HEK293 (cell line): ENCODE results near the gene PTPRK.

Experiments
- CTCF ChIA-PET: fragments of 350-600 bp; formaldehyde crosslinking; extraction: SDS; loops from one replicate; lab custom pipeline; 2021; ENCODE audit warnings: antibody characterized with exemption; lab: Yijun Ruan, JAX
- POLR2A ChIA-PET: fragments of 300-600 bp; formaldehyde crosslinking; extraction: SDS; loops from one replicate; lab custom pipeline; 2020; ENCODE audit warnings: antibody characterized with exemption, inconsistent platforms; lab: Yijun Ruan, JAX
- H3K27ac ChIP-seq: fragments of 200-500 bp; sonication (Bioruptor generic); 2 replicates; pipeline ENCODE4 v1.5.1; 2014; ENCODE audit warnings: low read depth, low read length, control low read depth, inconsistent platforms; ENCODE audit errors: extremely low read depth
- H3K36me3 ChIP-seq, 2 experiments: fragments of 200-500 bp in 1 of 2; sonication (Bioruptor generic) in 1 of 2; 1 replicate in 1 of 2; 2 replicates in 1 of 2; pipeline ENCODE4 v1.5.1; 2014 to 2017; ENCODE audit warnings: inconsistent platforms in 2 of 2, low read length in 2 of 2; ENCODE audit not compliant: control insufficient read depth in 2 of 2, insufficient read depth in 1 of 2
- H3K4me1 ChIP-seq: fragments of 200-500 bp; sonication (Bioruptor generic); 2 replicates; pipeline ENCODE4 v1.5.1; 2014; ENCODE audit warnings: mild to moderate bottlenecking, low read length, inconsistent platforms; ENCODE audit not compliant: control insufficient read depth, insufficient read depth
- H3K4me3 ChIP-seq: 2 replicates; pipeline ENCODE4 v1.5.1; 2011; ENCODE audit warnings: low read depth, mild to moderate bottlenecking, control low read depth, low read length, moderate library complexity
- H3K9me3 ChIP-seq: fragments of 200-500 bp; sonication (Bioruptor generic); 2 replicates; pipeline ENCODE4 v1.5.1; 2014; ENCODE audit warnings: low read depth, low read length, inconsistent platforms; ENCODE audit not compliant: control insufficient read depth, insufficient read depth
- RBAK ChIP-seq: fragments of 450-650 bp; formaldehyde crosslinking; IDR thresholded peaks from 2 replicates; pipeline ENCODE4 v1.5.1; 2016; ENCODE audit warnings: missing biosample characterization, missing genetic modification characterization
- REPIN1 ChIP-seq: fragments of 450-650 bp; formaldehyde crosslinking; IDR thresholded peaks from 2 replicates; pipeline ENCODE4 v1.5.1; 2017; ENCODE audit warnings: missing biosample characterization, missing genetic modification characterization, low read depth
- SALL2 ChIP-seq: fragments of 450-650 bp; formaldehyde crosslinking; IDR thresholded peaks from 2 replicates; pipeline ENCODE4 v1.5.0; 2017; ENCODE audit warnings: missing biosample characterization, mild to moderate bottlenecking, missing genetic modification characterization, borderline replicate concordance
- ZNF2 ChIP-seq: fragments of 450-650 bp; formaldehyde crosslinking; IDR thresholded peaks from 2 replicates; pipeline ENCODE4 v1.5.1; 2016; ENCODE audit warnings: missing biosample characterization, missing genetic modification characterization
- ZNF221 ChIP-seq: fragments of 450-650 bp; formaldehyde crosslinking; IDR thresholded peaks from 2 replicates; pipeline ENCODE4 v1.5.1; 2017; ENCODE audit warnings: missing biosample characterization, missing genetic modification characterization, borderline replicate concordance
- ZNF341 ChIP-seq: fragments of 450-650 bp; formaldehyde crosslinking; IDR thresholded peaks from 2 replicates; pipeline ENCODE4; 2016; ENCODE audit warnings: low read depth, missing biosample characterization, missing genetic modification characterization
- ZNF426 ChIP-seq: fragments of 450-650 bp; formaldehyde crosslinking; IDR thresholded peaks from 2 replicates; pipeline ENCODE4 v1.5.1; 2017; ENCODE audit warnings: missing biosample characterization, missing genetic modification characterization, mild to moderate bottlenecking, inconsistent platforms, moderate library complexity
- ZNF629 ChIP-seq: fragments of 450-650 bp; formaldehyde crosslinking; IDR thresholded peaks from 2 replicates; pipeline ENCODE4 v1.5.1; 2017; ENCODE audit warnings: missing biosample characterization, missing genetic modification characterization
- ZNF664 ChIP-seq: fragments of 450-650 bp; formaldehyde crosslinking; IDR thresholded peaks from 2 replicates; pipeline ENCODE4 v1.5.1; 2016; ENCODE audit warnings: missing biosample characterization, missing genetic modification characterization
- ZNF677 ChIP-seq: fragments of 450-650 bp; IDR thresholded peaks from 2 replicates; pipeline ENCODE4 v1.5.0; 2018; ENCODE audit warnings: missing biosample characterization, mild to moderate bottlenecking, missing genetic modification characterization, moderate library complexity
- ZNF777 ChIP-seq: fragments of 450-650 bp; formaldehyde crosslinking; IDR thresholded peaks from 2 replicates; pipeline ENCODE4 v1.5.1; 2017; ENCODE audit warnings: missing biosample characterization, missing genetic modification characterization, borderline replicate concordance
- ZNF837 ChIP-seq: fragments of 450-650 bp; formaldehyde crosslinking; IDR thresholded peaks from 2 replicates; pipeline ENCODE4 v1.5.1; 2016; ENCODE audit warnings: missing biosample characterization, missing genetic modification characterization
- TF ChIP-seq, protein P1 (sequence below): fragments of 450-650 bp; formaldehyde crosslinking; IDR thresholded peaks from 2 replicates; pipeline ENCODE4 v1.5.1; 2016; ENCODE audit warnings: missing biosample characterization, missing genetic modification characterization
- TF ChIP-seq, protein P2 (sequence below): fragments of 450-650 bp; formaldehyde crosslinking; IDR thresholded peaks from 2 replicates; pipeline ENCODE4 v1.5.1; 2016; ENCODE audit warnings: missing biosample characterization, missing genetic modification characterization, borderline replicate concordance
- TF ChIP-seq, protein P3 (sequence below): fragments of 450-650 bp; formaldehyde crosslinking; IDR thresholded peaks from 2 replicates; pipeline ENCODE4 v1.5.1; 2017; ENCODE audit warnings: missing biosample characterization, missing genetic modification characterization
- TF ChIP-seq, protein P4 (sequence below): fragments of 450-650 bp; formaldehyde crosslinking; IDR thresholded peaks from 2 replicates; pipeline ENCODE4 v1.5.1; 2016; ENCODE audit warnings: missing biosample characterization, missing genetic modification characterization
- TF ChIP-seq, protein P5 (sequence below): fragments of 450-650 bp; formaldehyde crosslinking; IDR thresholded peaks from 2 replicates; pipeline ENCODE4 v1.5.1; 2016; ENCODE audit warnings: missing biosample characterization, missing genetic modification characterization
- TF ChIP-seq, protein P6 (sequence below): fragments of 450-650 bp; formaldehyde crosslinking; IDR thresholded peaks from 2 replicates; pipeline ENCODE4 v1.5.1; 2016; ENCODE audit warnings: missing biosample characterization, missing genetic modification characterization

The PTPRK gene

DNA sequence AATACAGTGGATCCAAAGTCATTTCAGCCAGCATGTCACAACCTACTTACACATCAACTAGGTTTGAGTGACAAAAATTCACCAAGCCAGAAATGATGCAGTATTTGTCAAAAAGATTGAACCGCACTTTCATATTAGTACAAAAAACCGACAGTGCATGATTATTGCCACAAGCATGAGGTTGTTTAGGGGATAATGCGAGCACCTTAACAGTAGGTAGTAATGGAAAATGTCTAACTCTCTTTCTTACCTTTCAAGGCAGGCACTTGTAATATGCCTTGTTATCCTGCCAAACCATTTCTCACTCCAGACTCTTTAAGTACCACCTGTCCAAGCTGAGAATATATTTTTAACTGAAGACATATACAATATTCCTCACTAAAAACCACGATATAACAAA, 349.2 kb downstream of the PTPRK start (continued):
- TF ChIP-seq, protein P1, sequence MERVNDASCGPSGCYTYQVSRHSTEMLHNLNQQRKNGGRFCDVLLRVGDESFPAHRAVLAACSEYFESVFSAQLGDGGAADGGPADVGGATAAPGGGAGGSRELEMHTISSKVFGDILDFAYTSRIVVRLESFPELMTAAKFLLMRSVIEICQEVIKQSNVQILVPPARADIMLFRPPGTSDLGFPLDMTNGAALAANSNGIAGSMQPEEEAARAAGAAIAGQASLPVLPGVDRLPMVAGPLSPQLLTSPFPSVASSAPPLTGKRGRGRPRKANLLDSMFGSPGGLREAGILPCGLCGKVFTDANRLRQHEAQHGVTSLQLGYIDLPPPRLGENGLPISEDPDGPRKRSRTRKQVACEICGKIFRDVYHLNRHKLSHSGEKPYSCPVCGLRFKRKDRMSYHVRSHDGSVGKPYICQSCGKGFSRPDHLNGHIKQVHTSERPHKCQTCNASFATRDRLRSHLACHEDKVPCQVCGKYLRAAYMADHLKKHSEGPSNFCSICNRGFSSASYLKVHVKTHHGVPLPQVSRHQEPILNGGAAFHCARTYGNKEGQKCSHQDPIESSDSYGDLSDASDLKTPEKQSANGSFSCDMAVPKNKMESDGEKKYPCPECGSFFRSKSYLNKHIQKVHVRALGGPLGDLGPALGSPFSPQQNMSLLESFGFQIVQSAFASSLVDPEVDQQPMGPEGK (tag by site-specific recombination), result no peak

DNA sequence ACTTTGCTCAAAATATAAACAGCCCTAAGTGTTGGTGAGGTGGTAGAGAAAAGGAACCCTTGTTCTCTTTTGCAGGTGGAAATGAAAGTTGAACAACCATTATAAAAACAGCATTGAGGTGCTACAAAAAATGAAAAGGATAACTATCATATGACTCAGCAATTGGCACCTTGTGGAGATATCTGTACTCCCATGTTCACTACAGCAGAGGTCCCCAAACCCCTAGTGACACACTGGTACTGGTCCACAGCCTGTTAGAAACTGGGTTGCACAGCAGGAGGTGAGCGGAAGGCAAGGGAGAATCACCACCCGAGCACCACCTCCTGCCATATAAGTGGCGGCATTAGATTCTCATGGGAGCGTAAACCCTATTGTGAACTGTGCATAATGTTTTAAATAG, 352.2 kb downstream of the PTPRK start:
- Histone ChIP-seq H3K27ac (no peak overlapping the region), H3K4me1 (no peaks in the 10 kb centered on the region), H3K9me3 (no peaks in the 10 kb centered on the region), H3K4me3 (no peak overlapping the region), H3K36me3 (no peaks in the 10 kb centered on the region)
- ChIA-PET CTCF (interaction anchor here (0.6 kb wide), 1 partner anchor 435 kb away, joined by 3 read pairs; no protein-coding TSS in a partner anchor), POLR2A (no interaction called here)
- no peak for TF ChIP-seq REPIN1
- TF ChIP-seq ZNF221 (tag by site-specific recombination), result no peak
- TF ChIP-seq ZNF2, result no peak
- no peak for TF ChIP-seq ZNF837
- TF ChIP-seq, protein P2, sequence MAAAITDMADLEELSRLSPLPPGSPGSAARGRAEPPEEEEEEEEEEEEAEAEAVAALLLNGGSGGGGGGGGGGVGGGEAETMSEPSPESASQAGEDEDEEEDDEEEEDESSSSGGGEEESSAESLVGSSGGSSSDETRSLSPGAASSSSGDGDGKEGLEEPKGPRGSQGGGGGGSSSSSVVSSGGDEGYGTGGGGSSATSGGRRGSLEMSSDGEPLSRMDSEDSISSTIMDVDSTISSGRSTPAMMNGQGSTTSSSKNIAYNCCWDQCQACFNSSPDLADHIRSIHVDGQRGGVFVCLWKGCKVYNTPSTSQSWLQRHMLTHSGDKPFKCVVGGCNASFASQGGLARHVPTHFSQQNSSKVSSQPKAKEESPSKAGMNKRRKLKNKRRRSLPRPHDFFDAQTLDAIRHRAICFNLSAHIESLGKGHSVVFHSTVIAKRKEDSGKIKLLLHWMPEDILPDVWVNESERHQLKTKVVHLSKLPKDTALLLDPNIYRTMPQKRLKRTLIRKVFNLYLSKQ, result no peak
- no peak for TF ChIP-seq ZNF777
- TF ChIP-seq ZNF664 (tag by site-specific recombination), result no peak
- TF ChIP-seq ZNF629, result no peak
- TF ChIP-seq, protein P3, sequence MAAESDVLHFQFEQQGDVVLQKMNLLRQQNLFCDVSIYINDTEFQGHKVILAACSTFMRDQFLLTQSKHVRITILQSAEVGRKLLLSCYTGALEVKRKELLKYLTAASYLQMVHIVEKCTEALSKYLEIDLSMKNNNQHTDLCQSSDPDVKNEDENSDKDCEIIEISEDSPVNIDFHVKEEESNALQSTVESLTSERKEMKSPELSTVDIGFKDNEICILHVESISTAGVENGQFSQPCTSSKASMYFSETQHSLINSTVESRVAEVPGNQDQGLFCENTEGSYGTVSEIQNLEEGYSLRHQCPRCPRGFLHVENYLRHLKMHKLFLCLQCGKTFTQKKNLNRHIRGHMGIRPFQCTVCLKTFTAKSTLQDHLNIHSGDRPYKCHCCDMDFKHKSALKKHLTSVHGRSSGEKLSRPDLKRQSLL (tag by site-specific recombination), result no peak
- TF ChIP-seq SALL2 (tag by site-specific recombination), result no peak
- TF ChIP-seq RBAK (tag by site-specific recombination), result no peak

DNA sequence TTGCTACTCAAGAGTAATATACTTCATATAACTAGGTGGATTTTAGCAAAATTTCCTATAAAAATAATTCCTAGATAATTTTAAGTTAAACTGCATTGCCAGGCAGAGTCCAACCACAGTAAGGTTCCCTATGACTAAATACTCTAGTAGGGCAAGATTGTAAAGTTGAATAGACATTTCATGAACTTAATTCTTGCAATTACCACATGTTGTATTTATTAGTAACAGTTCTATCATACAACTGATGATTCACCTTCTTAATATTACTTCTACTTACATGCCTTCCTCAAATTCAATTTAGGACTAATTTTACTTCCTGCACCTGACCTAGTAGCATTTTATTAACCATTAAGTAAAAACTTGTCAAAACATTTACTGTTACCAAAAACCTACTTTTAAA, 352.8 kb downstream of the PTPRK start:
- Histone ChIP-seq H3K4me3 (no peak overlapping the region), H3K27ac (no peak overlapping the region), H3K4me1 (no peaks in the 10 kb centered on the region), H3K9me3 (no peaks in the 10 kb centered on the region), H3K36me3 (no peaks in the 10 kb centered on the region)
- POLR2A ChIA-PET, result no interaction called here
- CTCF ChIA-PET, result interaction anchor here (0.6 kb wide), 1 partner anchor 435 kb away, joined by 3 read pairs; no protein-coding TSS in a partner anchor
- TF ChIP-seq, protein P4, sequence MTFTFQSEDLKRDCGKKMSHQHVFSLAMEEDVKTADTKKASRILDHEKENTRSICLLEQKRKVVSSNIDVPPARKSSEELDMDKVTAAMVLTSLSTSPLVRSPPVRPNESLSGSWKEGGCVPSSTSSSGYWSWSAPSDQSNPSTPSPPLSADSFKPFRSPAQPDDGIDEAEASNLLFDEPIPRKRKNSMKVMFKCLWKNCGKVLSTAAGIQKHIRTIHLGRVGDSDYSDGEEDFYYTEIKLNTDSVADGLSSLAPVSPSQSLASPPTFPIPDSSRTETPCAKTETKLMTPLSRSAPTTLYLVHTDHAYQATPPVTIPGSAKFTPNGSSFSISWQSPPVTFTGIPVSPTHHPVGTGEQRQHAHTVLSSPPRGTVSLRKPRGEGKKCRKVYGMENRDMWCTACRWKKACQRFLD (tag by site-specific recombination), result no peak
- no peak for TF ChIP-seq ZNF426 (tag by site-specific recombination)
- TF ChIP-seq, protein P5, sequence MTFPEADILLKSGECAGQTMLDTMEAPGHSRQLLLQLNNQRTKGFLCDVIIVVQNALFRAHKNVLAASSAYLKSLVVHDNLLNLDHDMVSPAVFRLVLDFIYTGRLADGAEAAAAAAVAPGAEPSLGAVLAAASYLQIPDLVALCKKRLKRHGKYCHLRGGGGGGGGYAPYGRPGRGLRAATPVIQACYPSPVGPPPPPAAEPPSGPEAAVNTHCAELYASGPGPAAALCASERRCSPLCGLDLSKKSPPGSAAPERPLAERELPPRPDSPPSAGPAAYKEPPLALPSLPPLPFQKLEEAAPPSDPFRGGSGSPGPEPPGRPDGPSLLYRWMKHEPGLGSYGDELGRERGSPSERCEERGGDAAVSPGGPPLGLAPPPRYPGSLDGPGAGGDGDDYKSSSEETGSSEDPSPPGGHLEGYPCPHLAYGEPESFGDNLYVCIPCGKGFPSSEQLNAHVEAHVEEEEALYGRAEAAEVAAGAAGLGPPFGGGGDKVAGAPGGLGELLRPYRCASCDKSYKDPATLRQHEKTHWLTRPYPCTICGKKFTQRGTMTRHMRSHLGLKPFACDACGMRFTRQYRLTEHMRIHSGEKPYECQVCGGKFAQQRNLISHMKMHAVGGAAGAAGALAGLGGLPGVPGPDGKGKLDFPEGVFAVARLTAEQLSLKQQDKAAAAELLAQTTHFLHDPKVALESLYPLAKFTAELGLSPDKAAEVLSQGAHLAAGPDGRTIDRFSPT (tag by site-specific recombination), result no peak
- TF ChIP-seq ZNF341 (tag by site-specific recombination), result no peak
- TF ChIP-seq, protein P6, sequence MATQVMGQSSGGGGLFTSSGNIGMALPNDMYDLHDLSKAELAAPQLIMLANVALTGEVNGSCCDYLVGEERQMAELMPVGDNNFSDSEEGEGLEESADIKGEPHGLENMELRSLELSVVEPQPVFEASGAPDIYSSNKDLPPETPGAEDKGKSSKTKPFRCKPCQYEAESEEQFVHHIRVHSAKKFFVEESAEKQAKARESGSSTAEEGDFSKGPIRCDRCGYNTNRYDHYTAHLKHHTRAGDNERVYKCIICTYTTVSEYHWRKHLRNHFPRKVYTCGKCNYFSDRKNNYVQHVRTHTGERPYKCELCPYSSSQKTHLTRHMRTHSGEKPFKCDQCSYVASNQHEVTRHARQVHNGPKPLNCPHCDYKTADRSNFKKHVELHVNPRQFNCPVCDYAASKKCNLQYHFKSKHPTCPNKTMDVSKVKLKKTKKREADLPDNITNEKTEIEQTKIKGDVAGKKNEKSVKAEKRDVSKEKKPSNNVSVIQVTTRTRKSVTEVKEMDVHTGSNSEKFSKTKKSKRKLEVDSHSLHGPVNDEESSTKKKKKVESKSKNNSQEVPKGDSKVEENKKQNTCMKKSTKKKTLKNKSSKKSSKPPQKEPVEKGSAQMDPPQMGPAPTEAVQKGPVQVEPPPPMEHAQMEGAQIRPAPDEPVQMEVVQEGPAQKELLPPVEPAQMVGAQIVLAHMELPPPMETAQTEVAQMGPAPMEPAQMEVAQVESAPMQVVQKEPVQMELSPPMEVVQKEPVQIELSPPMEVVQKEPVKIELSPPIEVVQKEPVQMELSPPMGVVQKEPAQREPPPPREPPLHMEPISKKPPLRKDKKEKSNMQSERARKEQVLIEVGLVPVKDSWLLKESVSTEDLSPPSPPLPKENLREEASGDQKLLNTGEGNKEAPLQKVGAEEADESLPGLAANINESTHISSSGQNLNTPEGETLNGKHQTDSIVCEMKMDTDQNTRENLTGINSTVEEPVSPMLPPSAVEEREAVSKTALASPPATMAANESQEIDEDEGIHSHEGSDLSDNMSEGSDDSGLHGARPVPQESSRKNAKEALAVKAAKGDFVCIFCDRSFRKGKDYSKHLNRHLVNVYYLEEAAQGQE (tag by site-specific recombination), result no peak
- TF ChIP-seq, protein P3 (tag by site-specific recombination), result no peak
- no peak for TF ChIP-seq ZNF677 (tag by site-specific recombination)
- TF ChIP-seq ZNF777, result no peak
